ENCODE measurements around the gene WDSUB1.

Gene WDSUB1

GRCh38 chr2:159232456-159233170 is 53.9 kb downstream of the WDSUB1 start:
- H3K9me3 ChIP-seq: no peaks in the 10 kb centered on the region
- peaks cover 0 to 11% (median 0%) of the 10 kb centered on the region in 4 donors for H3K4me1 ChIP-seq
- DNase-seq: no peak
- H3K27ac ChIP-seq: no peak overlapping the region
- peaks cover 38 to 84% (median 68%) of the 10 kb centered on the region in 3 donors for H3K36me3 ChIP-seq
- intact Hi-C loops (cut with DNase I; ENCODE audit: low total_unique reads): no loop called here
- no peak for TF ChIP-seq CTCF (IDR thresholded peaks at IDR 0.05)
- H3K27me3 ChIP-seq: no peaks in the 10 kb centered on the region
- H3K4me3 ChIP-seq: no peak overlapping the region

GRCh38 chr2:159230145-159230877 is 56.2 kb downstream of the WDSUB1 start:
- Histone ChIP-seq H3K36me3 (peaks cover 23 to 76% (median 55%) of the 10 kb centered on the region in 3 donors), H3K27me3 (no peaks in the 10 kb centered on the region), H3K27ac (no peak overlapping the region), H3K4me1 (peaks cover 0 to 11% (median 0%) of the 10 kb centered on the region in 4 donors), H3K9me3 (no peaks in the 10 kb centered on the region), H3K4me3 (no peak overlapping the region)
- TF ChIP-seq CTCF (IDR thresholded peaks at IDR 0.05): no peak
- no peak for DNase-seq
- intact Hi-C loops (cut with DNase I; ENCODE audit: low total_unique reads): no loop called here

- DNase-seq: no peak
- Histone ChIP-seq H3K27ac (no peak overlapping the region), H3K4me1 (peaks cover 0 to 11% (median 0%) of the 10 kb centered on the region in 4 donors), H3K4me3 (no peak overlapping the region), H3K27me3 (no peaks in the 10 kb centered on the region), H3K9me3 (no peaks in the 10 kb centered on the region), H3K36me3 (peaks cover 16 to 76% (median 53%) of the 10 kb centered on the region in 3 donors)
- intact Hi-C loops (cut with DNase I; ENCODE audit: low total_unique reads): no loop called here
- no peak for TF ChIP-seq CTCF (IDR thresholded peaks at IDR 0.05)
Observed at GRCh38 chr2:159229476-159230144, 56.9 kb downstream of the WDSUB1 start.

- no peak overlapping the region for H3K27ac ChIP-seq
- no peak for DNase-seq
- H3K36me3 ChIP-seq: peaks cover 19 to 76% (median 61%) of the 10 kb centered on the region in 3 donors
- no peaks in the 10 kb centered on the region for H3K27me3 ChIP-seq
- H3K9me3 ChIP-seq: no peaks in the 10 kb centered on the region
- no peak for TF ChIP-seq CTCF (IDR thresholded peaks at IDR 0.05)
- H3K4me1 ChIP-seq: peaks cover 0 to 8% (median 0%) of the 10 kb centered on the region in 4 donors
- no peak overlapping the region for H3K4me3 ChIP-seq
- intact Hi-C loops (cut with DNase I; ENCODE audit: low total_unique reads): no loop called here
Observed at GRCh38 chr2:159228081-159228581, 58.4 kb downstream of the WDSUB1 start.

GRCh38 chr2:159227467-159227866 is 59.0 kb downstream of the WDSUB1 start:
- no peak for TF ChIP-seq CTCF (IDR thresholded peaks at IDR 0.05)
- H3K4me1 ChIP-seq: peaks cover 0 to 2% (median 0%) of the 10 kb centered on the region in 4 donors
- peaks cover 19 to 82% (median 67%) of the 10 kb centered on the region in 3 donors for H3K36me3 ChIP-seq
- DNase-seq: no peak
- intact Hi-C loops (cut with DNase I; ENCODE audit: low total_unique reads): no loop called here
- H3K9me3 ChIP-seq: no peaks in the 10 kb centered on the region
- H3K4me3 ChIP-seq: no peak overlapping the region
- H3K27me3 ChIP-seq: no peaks in the 10 kb centered on the region
- no peak overlapping the region for H3K27ac ChIP-seq

Data from tibial artery (tissue), 4 donors.